Caco-2 (cell line): ENCODE results near the gene GABRR2. TPM values are rescaled to one million over a fixed set of nuclear protein-coding genes. Genes with fewer than 3 reads are reported as not detected.

ENCODE experiments used
- BruUV-seq: library from RNA; stranded (reverse); fragments of 400-500 nt; replicated peaks from 2 replicates; lab custom pipeline; 2021; lab: Mats Ljungman, UMichigan
- CTCF ChIA-PET: fragments of 300-600 bp; sonication (Branson Sonifier 250); formaldehyde crosslinking; loops from one replicate; lab custom pipeline; 2022; ENCODE audit warnings: antibody characterized with exemption; lab: Charles Lee
- POLR2A ChIA-PET: fragments of 300-600 bp; sonication (Branson Sonifier 250); formaldehyde crosslinking; loops from one replicate; lab custom pipeline; 2022; ENCODE audit warnings: antibody characterized with exemption; lab: Charles Lee
- DNase-seq, 2 experiments: peaks; one replicate each; pipeline versions ENCODE4 v3.0.0 to v3.0.0-alpha.2; 2020 to 2022
- H3K27me3 ChIP-seq: replicated peaks from 2 replicates; pipeline ENCODE4 v1.6.0; 2011; ENCODE audit warnings: low read length; ENCODE audit not compliant: control insufficient read depth, insufficient read depth
- H3K36me3 ChIP-seq: 2 replicates; pipeline ENCODE4 v1.5.1; 2011; ENCODE audit warnings: low read length; ENCODE audit not compliant: control insufficient read depth, insufficient read depth
- H3K4me1 ChIP-seq: fragments of 250-450 bp; sonication (Bioruptor Pico); 2 replicates; pipeline ENCODE4 v1.5.1; 2020; ENCODE audit warnings: mild to moderate bottlenecking
- H3K4me3 ChIP-seq: 2 replicates; pipeline ENCODE4 v1.5.1; 2011; ENCODE audit warnings: low read depth, mild to moderate bottlenecking, control low read depth, low read length
- H3K9me3 ChIP-seq: fragments of 250-450 bp; sonication (Bioruptor Pico); 2 replicates; pipeline ENCODE4 v1.5.1; 2020; ENCODE audit warnings: mild to moderate bottlenecking, moderate library complexity
- H3K27ac Mint-ChIP-seq: one replicate; pipeline ENCODE4 v1.8.0; 2022; ENCODE audit warnings: mixed read lengths; ENCODE audit not compliant: unreplicated experiment
- H3K27me3 Mint-ChIP-seq: one replicate; pipeline ENCODE4 v1.8.0; 2022; ENCODE audit warnings: mixed read lengths; ENCODE audit not compliant: insufficient read depth, unreplicated experiment
- H3K36me3 Mint-ChIP-seq: one replicate; pipeline ENCODE4 v1.8.0; 2022; ENCODE audit warnings: mild to moderate bottlenecking, mixed read lengths; ENCODE audit not compliant: insufficient read depth, unreplicated experiment
- H3K4me1 Mint-ChIP-seq: one replicate; pipeline ENCODE4 v1.8.0; 2022; ENCODE audit warnings: low read depth, mixed read lengths; ENCODE audit not compliant: unreplicated experiment
- H3K4me3 Mint-ChIP-seq: one replicate; pipeline ENCODE4 v1.8.0; 2022; ENCODE audit warnings: mild to moderate bottlenecking, moderate library complexity, mixed read lengths; ENCODE audit not compliant: unreplicated experiment
- H3K9me3 Mint-ChIP-seq: one replicate; pipeline ENCODE4 v1.8.0; 2022; ENCODE audit warnings: mixed read lengths; ENCODE audit not compliant: unreplicated experiment
- CTCF ChIP-seq, 2 experiments: fragments of 200-600 bp in 1 of 2; IDR thresholded peaks; 1 replicate in 1 of 2; 2 replicates in 1 of 2; pipeline versions ENCODE4 v1.5.1 to v1.8.0; 2011 to 2022; ENCODE audit warnings: antibody characterized with exemption in 1 of 2, control low read depth in 1 of 2, inconsistent platforms in 1 of 2, low read depth in 1 of 2, low read length in 1 of 2, mild to moderate bottlenecking in 1 of 2, moderate library complexity in 1 of 2; ENCODE audit not compliant: insufficient read depth in 1 of 2, severe bottlenecking in 1 of 2, unreplicated experiment in 1 of 2
- intact Hi-C: fragments of 100-400 bp; cut with micrococcal nuclease; formaldehyde crosslinking; loops from one replicate; pipeline ENCODE4 v1.10.0; 2022; ENCODE audit not compliant: unreplicated experiment
- total RNA-seq: library from RNA; stranded (reverse); gene quantifications from 2 replicates; pipeline ENCODE4 v1.2.3, GENCODE V29; 2022

The GABRR2 gene
- total RNA-seq, 1 experiment from 2014 or later: 0.29 TPM

- Mint-ChIP-seq H3K4me3 (peak overlapping the region; percentile 96), H3K27me3 (no peaks in the 10 kb centered on the region), H3K9me3 (no peaks in the 10 kb centered on the region), H3K27ac (peak overlapping the region; percentile 82), H3K36me3 (peaks cover 12% of the 10 kb centered on the region), H3K4me1 (peaks cover 16% of the 10 kb centered on the region)
- H3K27me3 ChIP-seq: no peaks in the 10 kb centered on the region
- no peak for DNase-seq
- H3K36me3 ChIP-seq: no peaks in the 10 kb centered on the region
- CTCF ChIA-PET: interaction anchor here (0.7 kb wide), 2 partner anchors 49 to 403 kb away, joined by 3 to 7 read pairs; no protein-coding TSS in a partner anchor
- peak overlapping the region; percentile 92 for H3K4me3 ChIP-seq
- no peaks in the 10 kb centered on the region for H3K9me3 ChIP-seq
- TSS peak; percentile 91 for BruUV-seq
- H3K4me1 ChIP-seq: peaks cover 21% of the 10 kb centered on the region
- intact Hi-C loops: loop anchor here (5.0 kb wide), 1 partner anchor 41 kb away; no protein-coding TSS in a partner anchor
- POLR2A ChIA-PET: interaction anchor here (0.7 to 1.0 kb wide), 2 partner anchors 15 to 199 kb away, joined by 3 to 5 read pairs; no protein-coding TSS in a partner anchor
- TF ChIP-seq CTCF (IDR thresholded peaks at IDR 0.05; ENCODE audit: insufficient read depth in 1 of 2, low read depth in 1 of 2, low read length in 1 of 2, severe bottlenecking in 1 of 2, unreplicated experiment in 1 of 2): no peak
These were observed 38.0 kb upstream of the GABRR2 start for GRCh38 chr6:89353118-89353556.

GRCh38 chr6:89352278-89353117 is 37.4 kb upstream of the GABRR2 start, which contains the start of gene UBE2J1:
Gene UBE2J1, minus strand, starts transcription at chr6:89352722. Its CDS starts 153 bp downstream, at chr6:89352569.
- peaks cover 12% of the 10 kb centered on the region for H3K36me3 Mint-ChIP-seq
- BruUV-seq: no TSS peak
- H3K9me3 Mint-ChIP-seq: no peaks in the 10 kb centered on the region
- H3K27ac Mint-ChIP-seq: peak within 1 kb of the TSS; percentile 91
- intact Hi-C loops: loop anchor here (5.0 kb wide), 1 partner anchor 40 kb away; no protein-coding TSS in a partner anchor
- H3K4me1 ChIP-seq: peaks cover 28% of the 10 kb centered on the region
- H3K9me3 ChIP-seq: no peaks in the 10 kb centered on the region
- DNase-seq: peak; percentile 93 to 95
- peak within 1 kb of the TSS; percentile 92 for H3K4me3 ChIP-seq
- peak within 1 kb of the TSS; percentile 96 for H3K4me3 Mint-ChIP-seq
- no peaks in the 10 kb centered on the region for H3K36me3 ChIP-seq
- peaks cover 22% of the 10 kb centered on the region for H3K4me1 Mint-ChIP-seq
- no peaks in the 10 kb centered on the region for H3K27me3 Mint-ChIP-seq
- H3K27me3 ChIP-seq: no peaks in the 10 kb centered on the region
- ChIA-PET POLR2A (interaction anchor here (0.7 to 1.2 kb wide), 3 partner anchors 16 to 198 kb away, joined by 3 to 5 read pairs (median 3); no protein-coding TSS in a partner anchor), CTCF (interaction anchor here (0.6 to 0.9 kb wide), 4 partner anchors 11 to 404 kb away, joined by 3 to 7 read pairs (median 3); no protein-coding TSS in a partner anchor)
- no peak for TF ChIP-seq CTCF (IDR thresholded peaks at IDR 0.05; ENCODE audit: insufficient read depth in 1 of 2, low read depth in 1 of 2, low read length in 1 of 2, severe bottlenecking in 1 of 2, unreplicated experiment in 1 of 2)

- peak overlapping the region; percentile 91 for H3K27ac Mint-ChIP-seq
These were observed 36.7 kb upstream of the GABRR2 start for GRCh38 chr6:89351671-89352277.

More at GRCh38 chr6:89351671-89352277, 36.7 kb upstream of the GABRR2 start:
- no peak for TF ChIP-seq CTCF (IDR thresholded peaks at IDR 0.05; ENCODE audit: insufficient read depth in 1 of 2, low read depth in 1 of 2, low read length in 1 of 2, severe bottlenecking in 1 of 2, unreplicated experiment in 1 of 2)
- POLR2A ChIA-PET: interaction anchor here (0.6 to 1.2 kb wide), 2 partner anchors 40 to 118 kb away, joined by 3 to 7 read pairs; no protein-coding TSS in a partner anchor
- Mint-ChIP-seq H3K4me3 (peak overlapping the region; percentile 96), H3K27me3 (no peaks in the 10 kb centered on the region), H3K4me1 (peaks cover 23% of the 10 kb centered on the region), H3K36me3 (peaks cover 12% of the 10 kb centered on the region), H3K9me3 (no peaks in the 10 kb centered on the region)
- intact Hi-C loops: loop anchor here (5.0 kb wide), 1 partner anchor 39 kb away; no protein-coding TSS in a partner anchor
- DNase-seq: no peak
- Histone ChIP-seq H3K4me1 (peaks cover 33% of the 10 kb centered on the region), H3K27me3 (no peaks in the 10 kb centered on the region), H3K4me3 (peak overlapping the region; percentile 92), H3K9me3 (no peaks in the 10 kb centered on the region), H3K36me3 (no peaks in the 10 kb centered on the region)
- TSS peak; percentile 58 for BruUV-seq
- CTCF ChIA-PET: interaction anchor here (0.9 kb wide), 1 partner anchor 16 kb away, joined by 3 read pairs; no protein-coding TSS in a partner anchor
